ENCODE results near the gene ZFX.

Gene ZFX

GRCh38 chrX:24145303-24146186, 4.0 kb upstream of the ZFX start:
- DNase-seq = no peak
- H3K4me3 Mint-ChIP-seq = peak overlapping the region; percentile 29

GRCh38 chrX:24146283-24146949, 3.1 kb upstream of the ZFX start:
- H3K36me3 Mint-ChIP-seq (ENCODE audit: low read depth) = no peaks in the 10 kb centered on the region
- no peak for DNase-seq
- peaks cover 62% of the 10 kb centered on the region for H3K4me1 Mint-ChIP-seq
- peak overlapping the region; percentile 89 for H3K27ac Mint-ChIP-seq
- peaks cover 3% of the 10 kb centered on the region for H3K27me3 Mint-ChIP-seq (ENCODE audit: low read depth, poor library complexity)
- peaks cover 4% of the 10 kb centered on the region for H3K9me3 Mint-ChIP-seq
- H3K4me3 Mint-ChIP-seq = peak overlapping the region; percentile 58
- TF ChIP-seq CTCF (IDR thresholded peaks at IDR 0.05) = no peak

More at GRCh38 chrX:24145303-24146186, 4.0 kb upstream of the ZFX start:
- Mint-ChIP-seq H3K27me3 (ENCODE audit: low read depth, poor library complexity) (no peaks in the 10 kb centered on the region), H3K4me1 (peaks cover 53% of the 10 kb centered on the region), H3K36me3 (ENCODE audit: low read depth) (no peaks in the 10 kb centered on the region), H3K9me3 (peaks cover 4% of the 10 kb centered on the region), H3K27ac (peak overlapping the region; percentile 73)
- no peak for TF ChIP-seq CTCF (IDR thresholded peaks at IDR 0.05)

- Mint-ChIP-seq H3K27ac (peak overlapping the region; percentile 95), H3K27me3 (ENCODE audit: low read depth, poor library complexity) (peaks cover 3% of the 10 kb centered on the region), H3K9me3 (no peaks in the 10 kb centered on the region), H3K4me1 (peaks cover 69% of the 10 kb centered on the region), H3K36me3 (ENCODE audit: low read depth) (no peaks in the 10 kb centered on the region), H3K4me3 (no peak overlapping the region)
- no peak for DNase-seq
- TF ChIP-seq CTCF (IDR thresholded peaks at IDR 0.05) = no peak
These were observed 2.4 kb upstream of the ZFX start for GRCh38 chrX:24147165-24147564.

GRCh38 chrX:24148121-24148520, 1.4 kb upstream of the ZFX start:
- H3K4me3 Mint-ChIP-seq = peak overlapping the region; percentile 89
- DNase-seq = no peak
- H3K27me3 Mint-ChIP-seq (ENCODE audit: low read depth, poor library complexity) = peaks cover 3% of the 10 kb centered on the region
- peaks cover 74% of the 10 kb centered on the region for H3K4me1 Mint-ChIP-seq
- H3K36me3 Mint-ChIP-seq (ENCODE audit: low read depth) = no peaks in the 10 kb centered on the region
- H3K9me3 Mint-ChIP-seq = no peaks in the 10 kb centered on the region
- TF ChIP-seq CTCF (IDR thresholded peaks at IDR 0.05) = no peak
- peak overlapping the region; percentile 100 for H3K27ac Mint-ChIP-seq

GRCh38 chrX:24148535-24149350, 786 bp upstream of the ZFX start:
- Mint-ChIP-seq H3K4me3 (peak overlapping the region; percentile 89), H3K4me1 (peaks cover 75% of the 10 kb centered on the region), H3K36me3 (ENCODE audit: low read depth) (no peaks in the 10 kb centered on the region), H3K9me3 (no peaks in the 10 kb centered on the region), H3K27ac (peak overlapping the region; percentile 100), H3K27me3 (ENCODE audit: low read depth, poor library complexity) (peaks cover 3% of the 10 kb centered on the region)
- no peak for TF ChIP-seq CTCF (IDR thresholded peaks at IDR 0.05)
- DNase-seq = peak; percentile 60
